Activated T-cell treated with anti-CD3 and anti-CD28 coated beads for 4 hours (primary cell): ENCODE results near the gene HECW1.
"Not testable (repeated sequence)": the region's sequence is repeated elsewhere in the genome, so short reads cannot be mapped to it uniquely, and the experiment has no call there.

Source experiments
- DNase-seq: peaks from one replicate; pipeline ENCODE4 v3.0.0-alpha.2; 2020

Gene HECW1

GRCh38 chr7:43588477-43589132 lies 476.2 kb downstream of the HECW1 start:
- no peak for DNase-seq

- no peak for DNase-seq
These were observed 476.7 kb downstream of the HECW1 start for GRCh38 chr7:43589133-43589478.

DNA sequence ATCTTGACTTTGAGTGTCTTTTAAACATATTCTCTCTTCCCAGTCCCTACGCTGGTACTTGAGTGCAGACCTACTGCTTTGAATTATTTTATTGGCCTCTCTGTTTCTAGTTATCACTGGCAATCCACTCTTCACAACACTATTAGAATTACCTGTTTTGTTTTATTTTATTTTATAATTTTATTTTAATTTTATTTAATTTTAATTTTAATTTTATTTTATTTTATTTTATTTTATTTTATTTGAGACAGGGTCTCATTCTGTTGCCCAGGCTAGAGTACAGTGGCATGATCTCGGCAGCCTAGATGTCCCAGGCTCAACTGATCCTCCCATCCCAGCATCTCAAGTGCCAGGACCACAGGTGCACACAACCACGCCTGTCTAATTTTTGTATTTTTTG lies 477.3 kb downstream of the HECW1 start:
- no peak for DNase-seq

- DNase-seq = no peak
These were observed 478.6 kb downstream of the HECW1 start for GRCh38 chr7:43590862-43591557.

- DNase-seq = no peak
These were observed 479.2 kb downstream of the HECW1 start for GRCh38 chr7:43591558-43592180.

DNA sequence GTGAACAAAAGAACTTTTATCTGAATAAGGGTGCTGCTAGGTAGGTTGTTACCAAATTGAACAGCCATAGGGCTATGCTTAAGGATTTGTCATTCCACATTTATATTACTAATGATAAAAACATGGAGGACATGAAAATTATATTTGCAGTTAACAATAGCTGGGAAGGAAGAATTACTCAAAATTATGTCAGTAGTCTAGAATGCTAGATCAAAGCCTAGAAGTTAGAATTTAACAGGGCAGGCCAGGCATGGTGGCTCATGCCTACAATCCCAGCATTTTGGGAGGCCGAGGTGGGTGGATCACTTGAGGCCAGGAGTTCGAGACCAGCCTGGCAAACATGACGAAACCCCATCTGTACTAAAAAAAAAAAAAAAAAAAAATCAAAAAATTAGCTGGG lies 479.9 kb downstream of the HECW1 start:
- no peak for DNase-seq

- no peak for DNase-seq
These were observed 480.6 kb downstream of the HECW1 start for GRCh38 chr7:43593010-43593409.

GRCh38 chr7:43594020-43594419 lies 481.6 kb downstream of the HECW1 start:
- no peak for DNase-seq

DNA sequence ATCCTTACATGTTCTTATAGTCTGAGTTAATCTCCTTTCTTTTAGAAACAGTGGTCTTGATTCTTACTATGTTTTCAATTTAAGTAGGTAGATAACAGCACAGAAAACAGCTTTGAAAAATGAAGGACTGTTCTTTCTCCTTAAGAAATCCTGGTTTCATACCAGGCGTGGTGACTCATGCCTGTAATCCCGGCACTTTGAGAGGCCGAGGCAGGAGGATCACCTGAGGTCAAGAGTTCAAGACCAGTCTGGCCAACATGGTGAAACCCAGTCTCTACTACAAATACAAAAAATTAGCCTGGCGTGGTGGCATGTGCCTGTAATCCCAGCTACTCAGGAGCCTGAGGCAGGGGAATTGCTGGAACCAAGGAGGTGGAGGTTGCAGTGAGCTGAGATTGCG lies 484.0 kb downstream of the HECW1 start:
- not testable (repeated sequence) for DNase-seq

DNA sequence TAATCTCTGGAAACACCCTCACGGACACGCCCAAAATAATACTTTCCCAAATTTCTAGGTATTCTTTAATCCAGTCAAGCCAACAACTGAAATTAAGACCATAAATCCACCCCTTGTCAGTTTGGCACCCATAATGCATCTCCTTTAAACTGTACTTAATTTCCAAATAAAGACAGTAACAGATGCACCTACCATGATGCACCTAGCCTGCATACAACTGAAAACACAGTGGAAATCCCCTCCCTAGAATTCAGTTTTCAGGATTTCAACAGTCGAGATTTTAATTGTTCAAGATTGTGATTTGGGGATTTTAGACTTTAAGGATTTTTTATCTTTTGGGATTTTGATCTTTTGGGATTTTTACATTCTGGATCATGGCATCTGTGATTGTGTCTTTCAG lies 487.6 kb downstream of the HECW1 start:
- no peak for DNase-seq

DNA sequence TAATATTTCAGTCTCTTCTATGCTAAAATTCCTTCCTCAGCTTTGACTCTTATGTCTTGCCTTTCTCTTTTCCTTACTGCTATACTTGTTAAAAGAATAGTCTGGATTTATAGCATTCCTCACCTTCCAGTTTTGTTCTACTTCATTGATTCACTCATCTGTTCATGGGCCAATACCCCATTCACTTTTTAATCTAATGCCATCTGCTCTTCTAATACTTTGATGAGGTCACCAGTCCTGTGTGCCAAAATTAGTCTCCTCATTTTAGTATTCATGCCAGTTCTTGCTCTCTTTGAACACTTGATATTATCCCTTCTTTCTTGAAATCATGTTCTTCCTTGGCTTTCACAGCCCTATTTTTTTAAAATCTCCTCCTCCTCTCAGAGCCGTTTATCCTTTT lies 489.8 kb downstream of the HECW1 start:
- no peak for DNase-seq

DNA sequence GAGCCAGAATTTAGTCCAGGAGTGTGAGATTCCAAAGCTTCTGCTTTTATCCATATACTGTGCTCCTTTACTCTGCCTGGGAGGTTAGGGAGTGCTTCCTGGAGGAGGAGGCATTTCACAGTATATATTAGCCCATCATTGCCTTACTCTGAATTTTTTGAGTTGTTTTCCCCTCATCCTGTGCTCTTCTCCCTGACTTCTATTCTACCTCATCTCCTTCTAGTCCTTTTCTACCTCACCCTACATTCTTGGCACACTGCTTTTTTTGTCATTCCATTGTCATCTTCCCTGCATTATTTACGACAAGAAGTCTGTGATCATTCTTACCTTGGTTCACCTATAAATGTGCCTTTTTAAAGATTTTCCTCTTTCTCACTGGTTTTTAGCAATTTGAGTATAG lies 491.8 kb downstream of the HECW1 start:
- no peak for DNase-seq

GRCh38 chr7:43609097-43609496 lies 496.6 kb downstream of the HECW1 start:
- no peak for DNase-seq

GRCh38 chr7:43612128-43612527 lies 499.7 kb downstream of the HECW1 start:
- no peak for DNase-seq

GRCh38 chr7:43612599-43613589 lies 500.4 kb downstream of the HECW1 start:
- no peak for DNase-seq
